SJCRH30 (cell line): ENCODE measurements around the gene PLEKHA1. TPM values are rescaled to one million over a fixed set of nuclear protein-coding genes. Genes with fewer than 3 reads are reported as not detected.

ENCODE experiments used
- DNase-seq, 2 experiments: peaks; one replicate each; pipeline ENCODE4 v3.0.0-alpha.2; 2015 to 2020
- H3K27ac ChIP-seq: fragments of 250-450 bp; sonication (Bioruptor Pico); 2 replicates; pipeline ENCODE4 v1.5.1; 2020; ENCODE audit warnings: mild to moderate bottlenecking, moderate library complexity
- H3K27me3 ChIP-seq: fragments of 250-450 bp; sonication (Bioruptor Pico); 2 replicates; pipeline ENCODE4 v1.5.1; 2020; ENCODE audit warnings: mild to moderate bottlenecking, moderate library complexity
- H3K36me3 ChIP-seq: fragments of 250-450 bp; sonication (Bioruptor Pico); 2 replicates; pipeline ENCODE4 v1.5.1; 2020; ENCODE audit warnings: mild to moderate bottlenecking, moderate library complexity
- H3K4me1 ChIP-seq: fragments of 250-450 bp; sonication (Bioruptor Pico); 2 replicates; pipeline ENCODE4 v1.5.1; 2020; ENCODE audit warnings: mild to moderate bottlenecking, moderate library complexity
- H3K4me3 ChIP-seq: fragments of 250-450 bp; sonication (Bioruptor Pico); 2 replicates; pipeline ENCODE4 v1.5.1; 2020; ENCODE audit warnings: mild to moderate bottlenecking, moderate library complexity
- H3K9me3 ChIP-seq: fragments of 250-450 bp; sonication (Bioruptor Pico); replicated peaks from 2 replicates; pipeline ENCODE4 v1.5.1; 2020; ENCODE audit warnings: mild to moderate bottlenecking, moderate library complexity
- total RNA-seq: library from RNA; depleted of rRNA; stranded (reverse); fragments of >200 nt; shearing (Covaris generic); gene quantifications from 2 replicates; pipeline ENCODE4 v1.2.3, GENCODE V29; 2014

Gene PLEKHA1
- total RNA-seq, 1 experiment from 2014 or later, result 31.9 TPM

- no peak overlapping the region for H3K4me3 ChIP-seq
- no peak for DNase-seq
- no peaks in the 10 kb centered on the region for H3K27me3 ChIP-seq
- H3K36me3 ChIP-seq, result peaks cover 11% of the 10 kb centered on the region; the same call in 1 of the 2 replicates
- no peaks in the 10 kb centered on the region for H3K9me3 ChIP-seq
- H3K4me1 ChIP-seq, result no peaks in the 10 kb centered on the region
- no peak overlapping the region for H3K27ac ChIP-seq
Measured at GRCh38 chr10:122413327-122413726, 38.8 kb downstream of the PLEKHA1 start.

DNA sequence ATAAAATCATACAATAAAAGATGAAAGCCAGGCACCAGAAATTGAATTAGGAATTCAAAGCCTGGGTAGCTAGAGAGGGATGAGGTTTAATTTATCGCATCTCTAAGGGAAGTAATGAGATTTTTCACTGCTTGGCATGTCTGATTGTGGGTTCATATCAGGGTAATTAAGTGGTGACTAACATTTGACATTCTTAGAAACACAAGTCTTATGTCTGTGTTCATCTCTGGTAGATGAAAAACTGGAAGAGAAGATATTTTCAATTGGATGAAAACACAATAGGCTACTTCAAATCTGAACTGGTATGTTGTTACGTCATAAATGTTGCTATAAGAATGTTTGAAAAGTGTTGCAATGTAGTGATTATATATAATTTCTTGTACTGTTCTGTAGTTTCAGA is 43.2 kb downstream of the PLEKHA1 start:
- H3K9me3 ChIP-seq, result no peaks in the 10 kb centered on the region
- no peaks in the 10 kb centered on the region for H3K4me1 ChIP-seq
- no peak overlapping the region for H3K27ac ChIP-seq
- peaks cover 15% of the 10 kb centered on the region; the same call in 1 of the 2 replicates for H3K36me3 ChIP-seq
- no peaks in the 10 kb centered on the region for H3K27me3 ChIP-seq
- no peak for DNase-seq
- no peak overlapping the region for H3K4me3 ChIP-seq

GRCh38 chr10:122419016-122419415 is 44.5 kb downstream of the PLEKHA1 start:
- no peaks in the 10 kb centered on the region for H3K27me3 ChIP-seq
- H3K4me1 ChIP-seq, result no peaks in the 10 kb centered on the region
- H3K36me3 ChIP-seq, result peaks cover 15% of the 10 kb centered on the region; the same call in 1 of the 2 replicates
- H3K4me3 ChIP-seq, result no peak overlapping the region
- no peak for DNase-seq
- no peak overlapping the region for H3K27ac ChIP-seq
- no peaks in the 10 kb centered on the region for H3K9me3 ChIP-seq

- Histone ChIP-seq H3K9me3 (no peaks in the 10 kb centered on the region), H3K4me3 (no peak overlapping the region), H3K27me3 (no peaks in the 10 kb centered on the region), H3K4me1 (no peaks in the 10 kb centered on the region), H3K36me3 (peaks cover 14% of the 10 kb centered on the region; the same call in 1 of the 2 replicates), H3K27ac (no peak overlapping the region)
- no peak for DNase-seq
Measured at GRCh38 chr10:122419876-122420623, 45.5 kb downstream of the PLEKHA1 start.

GRCh38 chr10:122420624-122421007 is 46.1 kb downstream of the PLEKHA1 start:
- peaks cover 13% of the 10 kb centered on the region; the same call in 1 of the 2 replicates for H3K36me3 ChIP-seq
- H3K27me3 ChIP-seq, result no peaks in the 10 kb centered on the region
- H3K4me1 ChIP-seq, result no peaks in the 10 kb centered on the region
- no peak for DNase-seq
- H3K4me3 ChIP-seq, result no peak overlapping the region
- H3K9me3 ChIP-seq, result no peaks in the 10 kb centered on the region
- no peak overlapping the region for H3K27ac ChIP-seq

- H3K27ac ChIP-seq, result no peak overlapping the region
- no peak for DNase-seq
- H3K4me1 ChIP-seq, result no peaks in the 10 kb centered on the region
- no peaks in the 10 kb centered on the region for H3K9me3 ChIP-seq
- no peaks in the 10 kb centered on the region for H3K27me3 ChIP-seq
- no peak overlapping the region for H3K4me3 ChIP-seq
- H3K36me3 ChIP-seq, result peaks cover 9% of the 10 kb centered on the region; the same call in 1 of the 2 replicates
Measured at GRCh38 chr10:122421054-122421625, 46.6 kb downstream of the PLEKHA1 start.

DNA sequence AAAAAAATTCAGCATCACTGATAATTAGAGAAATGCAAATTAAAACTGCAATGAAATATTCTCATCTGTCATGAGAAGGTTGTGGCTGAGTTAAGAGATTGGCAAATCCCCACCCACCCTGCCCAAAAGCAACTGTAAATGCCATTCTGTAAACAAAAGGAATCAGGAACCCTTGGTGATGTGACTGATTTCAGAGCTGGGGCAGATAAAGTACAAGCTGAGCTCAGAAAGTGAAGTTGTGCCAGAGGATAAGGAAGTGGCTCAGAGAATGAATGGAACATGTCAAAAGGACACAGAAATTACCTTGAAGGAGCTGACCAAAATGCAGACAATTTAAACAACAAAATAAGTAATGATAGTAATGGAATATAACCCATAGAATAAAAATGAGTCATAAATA is 47.2 kb downstream of the PLEKHA1 start:
- Histone ChIP-seq H3K36me3 (peaks cover 9% of the 10 kb centered on the region; the same call in 1 of the 2 replicates), H3K4me1 (no peaks in the 10 kb centered on the region), H3K27ac (no peak overlapping the region), H3K4me3 (no peak overlapping the region), H3K27me3 (no peaks in the 10 kb centered on the region), H3K9me3 (no peaks in the 10 kb centered on the region)
- no peak for DNase-seq

GRCh38 chr10:122422266-122422989 is 47.9 kb downstream of the PLEKHA1 start:
- Histone ChIP-seq H3K27ac (no peak overlapping the region), H3K36me3 (peaks cover 9% of the 10 kb centered on the region; the same call in 1 of the 2 replicates), H3K4me1 (no peaks in the 10 kb centered on the region), H3K9me3 (no peaks in the 10 kb centered on the region), H3K27me3 (no peaks in the 10 kb centered on the region), H3K4me3 (no peak overlapping the region)
- DNase-seq, result no peak

DNA sequence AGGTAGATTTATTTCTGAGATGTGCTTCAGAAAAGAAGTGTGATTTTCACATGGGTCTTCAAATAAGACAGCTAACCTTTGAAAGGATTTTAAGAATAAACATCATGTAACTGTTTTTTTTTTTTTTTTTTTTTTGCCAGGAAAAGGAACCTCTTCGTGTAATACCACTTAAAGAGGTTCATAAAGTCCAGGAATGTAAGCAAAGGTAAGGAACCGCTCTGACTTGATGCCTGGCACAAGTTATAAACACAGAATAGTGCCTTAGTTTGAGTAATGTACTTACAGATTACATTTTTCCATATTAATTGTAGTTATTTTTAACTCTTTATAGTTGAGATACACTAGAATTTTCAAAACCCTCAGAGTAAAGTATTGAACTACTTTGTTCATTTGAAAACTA is 49.6 kb downstream of the PLEKHA1 start:
- Histone ChIP-seq H3K27me3 (no peaks in the 10 kb centered on the region), H3K27ac (no peak overlapping the region), H3K36me3 (peaks cover 9% of the 10 kb centered on the region; the same call in 1 of the 2 replicates), H3K4me3 (no peak overlapping the region), H3K4me1 (no peaks in the 10 kb centered on the region), H3K9me3 (no peaks in the 10 kb centered on the region)
- no peak for DNase-seq

- no peaks in the 10 kb centered on the region for H3K9me3 ChIP-seq
- no peaks in the 10 kb centered on the region for H3K27me3 ChIP-seq
- no peak for DNase-seq
- H3K36me3 ChIP-seq, result peaks cover 7% of the 10 kb centered on the region; the same call in 1 of the 2 replicates
- H3K27ac ChIP-seq, result no peak overlapping the region
- no peak overlapping the region for H3K4me3 ChIP-seq
- no peaks in the 10 kb centered on the region for H3K4me1 ChIP-seq
Measured at GRCh38 chr10:122426829-122427228, 52.3 kb downstream of the PLEKHA1 start.

GRCh38 chr10:122427280-122427679 is 52.8 kb downstream of the PLEKHA1 start:
- no peaks in the 10 kb centered on the region for H3K4me1 ChIP-seq
- H3K27me3 ChIP-seq, result no peaks in the 10 kb centered on the region
- H3K27ac ChIP-seq, result no peak overlapping the region
- no peak for DNase-seq
- H3K4me3 ChIP-seq, result no peak overlapping the region
- H3K36me3 ChIP-seq, result peaks cover 7% of the 10 kb centered on the region; the same call in 1 of the 2 replicates
- H3K9me3 ChIP-seq, result no peaks in the 10 kb centered on the region

DNA sequence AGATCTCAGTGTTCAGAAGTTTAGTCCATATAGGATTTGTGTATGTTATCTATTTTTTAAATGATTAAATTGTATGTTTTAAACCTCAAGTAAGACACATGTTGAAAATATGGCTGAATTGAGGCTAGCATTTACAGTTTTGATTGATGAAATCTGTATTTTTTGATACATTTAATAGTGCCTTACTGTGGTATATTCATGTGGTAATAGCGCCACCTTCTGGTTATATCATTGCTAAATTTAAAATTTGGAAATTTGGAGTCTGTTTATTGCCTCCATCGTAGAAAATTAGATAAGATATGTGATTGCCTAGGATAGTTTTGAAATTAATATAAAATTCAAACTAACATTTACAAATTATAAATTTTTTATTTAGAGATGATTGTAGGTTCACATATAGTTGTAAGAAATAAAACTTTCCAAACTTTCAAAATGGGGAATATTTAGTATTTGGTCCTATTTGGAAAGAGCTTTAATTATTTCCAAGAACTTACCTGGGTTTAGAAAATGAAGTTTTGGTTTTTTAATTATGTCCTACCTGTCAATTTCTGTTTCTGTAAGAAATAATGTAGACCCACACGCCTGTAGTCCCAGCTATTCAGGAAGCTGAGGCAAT is 60.8 kb downstream of the PLEKHA1 start:
- H3K4me1 ChIP-seq, result no peaks in the 10 kb centered on the region
- H3K27me3 ChIP-seq, result no peaks in the 10 kb centered on the region
- H3K27ac ChIP-seq, result no peak overlapping the region
- H3K4me3 ChIP-seq, result no peak overlapping the region
- peaks cover 4% of the 10 kb centered on the region; the same call in 1 of the 2 replicates for H3K9me3 ChIP-seq
- no peaks in the 10 kb centered on the region for H3K36me3 ChIP-seq
- DNase-seq, result peak in 1 of 2 experiments; percentile 66

DNA sequence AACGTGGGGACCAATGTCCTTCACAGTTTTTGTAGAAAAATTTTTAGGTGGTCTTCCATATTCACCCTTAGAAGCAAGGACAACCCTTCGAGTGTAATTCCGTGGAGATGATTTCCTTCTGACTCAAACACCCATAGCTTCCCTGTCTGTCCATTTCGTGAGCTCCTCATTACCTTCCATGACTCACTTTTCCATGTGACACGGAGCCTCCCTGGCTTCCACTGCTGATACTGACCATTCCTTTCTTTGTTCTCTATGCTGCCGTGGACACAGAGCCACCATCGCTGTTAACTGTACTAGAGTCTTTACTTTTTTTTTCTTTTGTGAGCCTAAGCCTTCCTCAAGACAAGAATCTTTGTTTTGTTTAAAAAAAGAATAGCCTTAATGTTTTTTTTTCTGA is 67.5 kb downstream of the PLEKHA1 start:
- H3K9me3 ChIP-seq, result peaks cover 4% of the 10 kb centered on the region; the same call in 1 of the 2 replicates
- H3K27me3 ChIP-seq, result no peaks in the 10 kb centered on the region
- H3K4me1 ChIP-seq, result no peaks in the 10 kb centered on the region
- DNase-seq, result peak in 1 of 2 experiments; percentile 17
- H3K27ac ChIP-seq, result no peak overlapping the region
- H3K4me3 ChIP-seq, result no peak overlapping the region
- H3K36me3 ChIP-seq, result no peaks in the 10 kb centered on the region

GRCh38 chr10:122445469-122445868 is 71.0 kb downstream of the PLEKHA1 start:
- DNase-seq, result no peak
- Histone ChIP-seq H3K4me1 (no peaks in the 10 kb centered on the region), H3K27me3 (0 out of 2 replicates have a peak, but pooled peaks cover 5% of the 10 kb centered on the region), H3K36me3 (no peaks in the 10 kb centered on the region; the same call in 1 of the 2 replicates), H3K4me3 (no peak overlapping the region), H3K9me3 (no peaks in the 10 kb centered on the region), H3K27ac (no peak overlapping the region)
